ENCODE data around the gene CARMIL1. TPM values are rescaled to one million over a fixed set of nuclear protein-coding genes. Genes with fewer than 3 reads are reported as not detected.

Gene CARMIL1
- total and polyA plus RNA-seq, 4 experiments from 2014 or later, result 0.08 to 3.5 (median 2.4) TPM

- Mint-ChIP-seq H3K9me3 (no peaks in the 10 kb centered on the region), H3K27ac (no peak overlapping the region), H3K27me3 (no peaks in the 10 kb centered on the region), H3K36me3 (peaks cover 11 to 38% of the 10 kb centered on the region in 2 donors), H3K4me1 (no peaks in the 10 kb centered on the region), H3K4me3 (no peak overlapping the region)
- Histone ChIP-seq H3K4me1 (ENCODE audit: insufficient read depth, low read length) (no peaks in the 10 kb centered on the region), H3K4me3 (ENCODE audit: low read length in 2 of 2) (no peak overlapping the region), H3K27ac (ENCODE audit: low read depth, low read length) (no peak overlapping the region), H3K9me3 (ENCODE audit: control insufficient read depth in 1 of 2, low read length in 2 of 2) (no peaks in the 10 kb centered on the region), H3K27me3 (ENCODE audit: insufficient read depth, low read length) (no peaks in the 10 kb centered on the region), H3K36me3 (ENCODE audit: insufficient read depth, low read length) (no peaks in the 10 kb centered on the region)
- ChIA-PET CTCF (ENCODE audit: partially characterized antibody) (no interaction called here), POLR2A (ENCODE audit: partially characterized antibody) (no interaction called here)
- intact Hi-C loops (cut with micrococcal nuclease), result no loop called here
- DNase-seq, result no peak
These were observed 257.6 kb downstream of the CARMIL1 start for GRCh38 chr6:25536781-25537180.

DNA sequence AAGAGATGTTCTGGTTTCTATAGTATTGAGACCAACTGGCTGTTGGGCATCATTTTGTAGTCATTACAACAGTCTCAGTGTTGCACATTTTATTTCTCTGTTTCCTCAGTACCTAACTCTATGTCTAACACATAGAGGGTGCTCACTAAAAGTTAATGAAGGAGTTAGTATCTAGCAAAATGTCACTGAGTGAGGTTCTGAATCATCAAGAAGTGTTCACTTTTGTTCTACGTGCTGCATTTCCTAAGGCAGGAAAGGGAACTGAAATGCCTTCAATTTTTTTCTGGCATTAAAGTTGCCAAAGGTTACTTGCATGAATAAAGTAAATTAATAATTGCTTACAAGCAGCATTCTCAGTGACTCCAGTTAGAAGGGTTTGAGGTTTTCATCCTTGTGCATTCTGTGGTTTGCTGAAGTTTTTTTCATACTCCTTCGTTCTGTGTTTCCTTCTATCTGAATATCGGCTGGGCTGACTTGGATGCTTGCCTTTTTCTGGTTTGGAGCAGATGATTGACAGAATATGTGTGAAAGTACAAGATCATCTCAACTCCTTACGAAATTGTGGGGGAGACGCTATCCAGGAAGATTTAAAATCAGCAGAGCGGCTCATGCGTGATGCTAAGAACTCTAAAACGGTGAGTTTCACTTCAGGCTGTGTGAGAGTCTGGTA lies 258.3 kb downstream of the CARMIL1 start:
- DNase-seq, result no peak
- no peaks in the 10 kb centered on the region for H3K4me1 Mint-ChIP-seq
- no peak overlapping the region for H3K4me3 Mint-ChIP-seq
- no peak overlapping the region for H3K27ac Mint-ChIP-seq
- POLR2A ChIA-PET (ENCODE audit: partially characterized antibody), result no interaction called here
- H3K36me3 ChIP-seq (ENCODE audit: insufficient read depth, low read length), result no peaks in the 10 kb centered on the region
- no peaks in the 10 kb centered on the region for H3K9me3 ChIP-seq (ENCODE audit: control insufficient read depth in 1 of 2, low read length in 2 of 2)
- H3K27me3 ChIP-seq (ENCODE audit: insufficient read depth, low read length), result no peaks in the 10 kb centered on the region
- peaks cover 11 to 41% of the 10 kb centered on the region in 2 donors for H3K36me3 Mint-ChIP-seq
- CTCF ChIA-PET (ENCODE audit: partially characterized antibody), result no interaction called here
- no peaks in the 10 kb centered on the region for H3K27me3 Mint-ChIP-seq
- H3K4me1 ChIP-seq (ENCODE audit: insufficient read depth, low read length), result no peaks in the 10 kb centered on the region
- H3K4me3 ChIP-seq (ENCODE audit: low read length in 2 of 2), result no peak overlapping the region
- intact Hi-C loops (cut with micrococcal nuclease), result no loop called here
- H3K9me3 Mint-ChIP-seq, result no peaks in the 10 kb centered on the region
- H3K27ac ChIP-seq (ENCODE audit: low read depth, low read length), result no peak overlapping the region

GRCh38 chr6:25541228-25541627 lies 262.1 kb downstream of the CARMIL1 start:
- H3K9me3 Mint-ChIP-seq, result no peaks in the 10 kb centered on the region
- DNase-seq, result no peak
- H3K4me1 Mint-ChIP-seq, result no peaks in the 10 kb centered on the region
- no peak overlapping the region for H3K4me3 Mint-ChIP-seq
- Histone ChIP-seq H3K27me3 (ENCODE audit: insufficient read depth, low read length) (no peaks in the 10 kb centered on the region), H3K36me3 (ENCODE audit: insufficient read depth, low read length) (no peaks in the 10 kb centered on the region), H3K27ac (ENCODE audit: low read depth, low read length) (no peak overlapping the region), H3K4me3 (ENCODE audit: low read length in 2 of 2) (no peak overlapping the region), H3K9me3 (ENCODE audit: control insufficient read depth in 1 of 2, low read length in 2 of 2) (no peaks in the 10 kb centered on the region), H3K4me1 (ENCODE audit: insufficient read depth, low read length) (no peaks in the 10 kb centered on the region)
- H3K36me3 Mint-ChIP-seq, result peaks cover 11 to 31% of the 10 kb centered on the region in 2 donors
- H3K27me3 Mint-ChIP-seq, result no peaks in the 10 kb centered on the region
- POLR2A ChIA-PET (ENCODE audit: partially characterized antibody), result no interaction called here
- H3K27ac Mint-ChIP-seq, result no peak overlapping the region
- CTCF ChIA-PET (ENCODE audit: partially characterized antibody), result interaction anchor here (0.7 kb wide), 1 partner anchor 19 kb away, joined by 3 read pairs; no protein-coding TSS in a partner anchor
- intact Hi-C loops (cut with micrococcal nuclease), result no loop called here

DNA sequence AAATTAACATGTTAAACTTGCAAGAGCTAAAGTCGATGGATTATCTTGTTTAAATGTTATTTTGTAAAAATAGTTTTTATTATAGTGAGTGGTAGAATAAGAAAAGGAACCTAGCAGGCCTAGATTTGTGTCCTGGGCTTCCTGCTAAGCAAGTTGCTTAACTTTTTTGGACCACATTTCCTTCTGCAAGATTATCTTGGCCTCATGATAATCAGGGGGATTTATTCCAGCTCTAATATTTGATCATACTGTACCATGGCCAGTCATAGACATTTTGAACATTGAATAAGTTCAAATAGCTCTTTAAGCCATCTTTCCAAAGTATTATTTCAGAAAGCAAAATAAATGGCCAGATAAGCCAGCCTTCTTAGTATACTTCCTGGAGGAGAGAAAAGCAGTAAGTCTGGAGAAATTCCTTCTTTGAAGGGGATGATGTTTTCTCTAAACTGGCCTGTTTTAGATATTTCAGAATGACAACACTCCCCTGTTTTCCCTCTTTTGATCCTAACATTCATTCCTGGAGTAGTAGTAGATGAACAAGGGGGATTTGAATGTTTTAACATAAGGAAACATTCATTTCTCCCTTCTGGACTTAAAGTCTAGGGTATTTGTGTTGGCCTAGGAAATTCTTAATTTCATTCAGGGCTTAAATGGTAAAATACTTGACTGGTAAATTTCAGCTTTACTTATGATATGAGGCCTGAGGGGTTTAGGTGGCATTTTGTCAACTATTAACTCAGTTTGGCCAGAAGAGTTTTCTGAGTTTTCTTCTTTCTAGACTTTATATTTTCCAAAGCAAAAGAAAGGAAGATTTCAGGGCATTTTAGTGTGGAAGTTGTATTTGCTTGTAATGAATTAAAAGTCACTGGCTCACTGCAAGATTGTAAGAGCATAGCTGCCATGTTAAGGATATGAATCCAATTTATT lies 264.1 kb downstream of the CARMIL1 start:
- Histone ChIP-seq H3K27ac (ENCODE audit: low read depth, low read length) (no peak overlapping the region), H3K27me3 (ENCODE audit: insufficient read depth, low read length) (no peaks in the 10 kb centered on the region), H3K36me3 (ENCODE audit: insufficient read depth, low read length) (no peaks in the 10 kb centered on the region), H3K4me1 (ENCODE audit: insufficient read depth, low read length) (no peaks in the 10 kb centered on the region), H3K4me3 (ENCODE audit: low read length in 2 of 2) (no peak overlapping the region), H3K9me3 (ENCODE audit: control insufficient read depth in 1 of 2, low read length in 2 of 2) (no peaks in the 10 kb centered on the region)
- Mint-ChIP-seq H3K27ac (peak overlapping the region in 2 of 7 donors; percentile 32 to 57), H3K27me3 (no peaks in the 10 kb centered on the region), H3K4me1 (no peaks in the 10 kb centered on the region), H3K36me3 (peaks cover 11 to 21% of the 10 kb centered on the region in 2 donors), H3K9me3 (no peaks in the 10 kb centered on the region), H3K4me3 (no peak overlapping the region)
- ChIA-PET CTCF (ENCODE audit: partially characterized antibody) (interaction anchor here (0.9 to 1.3 kb wide), 2 partner anchors 9 to 14 kb away, joined by 3 read pairs; no protein-coding TSS in a partner anchor), POLR2A (ENCODE audit: partially characterized antibody) (no interaction called here)
- intact Hi-C loops (cut with micrococcal nuclease), result no loop called here
- no peak for DNase-seq

- ChIA-PET POLR2A (ENCODE audit: partially characterized antibody) (no interaction called here), CTCF (ENCODE audit: partially characterized antibody) (interaction anchor here (0.7 to 4.2 kb wide), 3 partner anchors 11 to 59 kb away, joined by 3 to 14 read pairs (median 3); no protein-coding TSS in a partner anchor)
- Mint-ChIP-seq H3K4me3 (no peak overlapping the region), H3K9me3 (no peaks in the 10 kb centered on the region), H3K27ac (no peak overlapping the region), H3K4me1 (no peaks in the 10 kb centered on the region), H3K27me3 (no peaks in the 10 kb centered on the region), H3K36me3 (peaks cover 7 to 16% of the 10 kb centered on the region in 2 donors)
- intact Hi-C loops (cut with micrococcal nuclease), result no loop called here
- H3K4me1 ChIP-seq (ENCODE audit: insufficient read depth, low read length), result no peaks in the 10 kb centered on the region
- no peak for DNase-seq
- no peaks in the 10 kb centered on the region for H3K36me3 ChIP-seq (ENCODE audit: insufficient read depth, low read length)
- H3K27me3 ChIP-seq (ENCODE audit: insufficient read depth, low read length), result no peaks in the 10 kb centered on the region
- no peak overlapping the region for H3K4me3 ChIP-seq (ENCODE audit: low read length in 2 of 2)
- no peaks in the 10 kb centered on the region for H3K9me3 ChIP-seq (ENCODE audit: control insufficient read depth in 1 of 2, low read length in 2 of 2)
- no peak overlapping the region for H3K27ac ChIP-seq (ENCODE audit: low read depth, low read length)
These were observed 265.7 kb downstream of the CARMIL1 start for GRCh38 chr6:25544833-25545232.

DNA sequence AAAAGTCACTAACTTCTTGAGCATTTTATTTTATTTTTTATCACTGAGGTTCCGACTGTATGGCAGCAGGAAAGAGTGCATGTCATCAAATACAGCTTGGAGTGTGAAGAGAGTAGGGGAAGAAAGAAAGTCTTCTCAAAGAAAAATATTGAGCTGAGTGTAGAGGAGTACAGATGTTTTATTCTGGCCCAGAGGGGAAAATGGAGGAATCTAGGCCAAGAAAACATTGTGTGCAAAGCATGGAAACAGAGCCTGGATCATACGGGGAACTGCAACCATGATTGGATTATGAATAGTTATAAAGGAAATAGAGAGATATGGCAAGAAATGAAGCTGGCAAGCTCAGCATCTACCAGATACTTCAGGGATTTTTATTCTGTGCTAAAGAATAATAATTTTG lies 268.6 kb downstream of the CARMIL1 start:
- peak overlapping the region in 1 of 7 donors; percentile 32 for H3K27ac Mint-ChIP-seq
- POLR2A ChIA-PET (ENCODE audit: partially characterized antibody), result no interaction called here
- CTCF ChIA-PET (ENCODE audit: partially characterized antibody), result interaction anchor here (4.2 kb wide), 1 partner anchor 8 kb away, joined by 14 read pairs; no protein-coding TSS in a partner anchor

GRCh38 chr6:25548451-25548850 lies 269.3 kb downstream of the CARMIL1 start:
- Mint-ChIP-seq H3K4me1 (no peaks in the 10 kb centered on the region), H3K27me3 (no peaks in the 10 kb centered on the region), H3K36me3 (no peaks in the 10 kb centered on the region), H3K27ac (no peak overlapping the region), H3K4me3 (no peak overlapping the region), H3K9me3 (no peaks in the 10 kb centered on the region)
- H3K9me3 ChIP-seq (ENCODE audit: control insufficient read depth in 1 of 2, low read length in 2 of 2), result no peaks in the 10 kb centered on the region
- ChIA-PET POLR2A (ENCODE audit: partially characterized antibody) (no interaction called here), CTCF (ENCODE audit: partially characterized antibody) (no interaction called here)
- no peak overlapping the region for H3K27ac ChIP-seq (ENCODE audit: low read depth, low read length)
- H3K4me1 ChIP-seq (ENCODE audit: insufficient read depth, low read length), result no peaks in the 10 kb centered on the region
- H3K36me3 ChIP-seq (ENCODE audit: insufficient read depth, low read length), result no peaks in the 10 kb centered on the region
- no peak overlapping the region for H3K4me3 ChIP-seq (ENCODE audit: low read length in 2 of 2)
- H3K27me3 ChIP-seq (ENCODE audit: insufficient read depth, low read length), result no peaks in the 10 kb centered on the region
- no peak for DNase-seq
- intact Hi-C loops (cut with micrococcal nuclease), result no loop called here

More for the DNA sequence above, 268.6 kb downstream of the CARMIL1 start:
- Histone ChIP-seq H3K4me1 (ENCODE audit: insufficient read depth, low read length) (no peaks in the 10 kb centered on the region), H3K27ac (ENCODE audit: low read depth, low read length) (no peak overlapping the region), H3K4me3 (ENCODE audit: low read length in 2 of 2) (no peak overlapping the region), H3K9me3 (ENCODE audit: control insufficient read depth in 1 of 2, low read length in 2 of 2) (no peaks in the 10 kb centered on the region), H3K36me3 (ENCODE audit: insufficient read depth, low read length) (no peaks in the 10 kb centered on the region), H3K27me3 (ENCODE audit: insufficient read depth, low read length) (no peaks in the 10 kb centered on the region)
- DNase-seq, result no peak
- no peaks in the 10 kb centered on the region for H3K36me3 Mint-ChIP-seq
- no peaks in the 10 kb centered on the region for H3K9me3 Mint-ChIP-seq
- intact Hi-C loops (cut with micrococcal nuclease), result no loop called here
- no peaks in the 10 kb centered on the region for H3K4me1 Mint-ChIP-seq
- H3K4me3 Mint-ChIP-seq, result no peak overlapping the region
- no peaks in the 10 kb centered on the region for H3K27me3 Mint-ChIP-seq
